ENCODE data around the gene WBP11.

WBP11 gene

DNA sequence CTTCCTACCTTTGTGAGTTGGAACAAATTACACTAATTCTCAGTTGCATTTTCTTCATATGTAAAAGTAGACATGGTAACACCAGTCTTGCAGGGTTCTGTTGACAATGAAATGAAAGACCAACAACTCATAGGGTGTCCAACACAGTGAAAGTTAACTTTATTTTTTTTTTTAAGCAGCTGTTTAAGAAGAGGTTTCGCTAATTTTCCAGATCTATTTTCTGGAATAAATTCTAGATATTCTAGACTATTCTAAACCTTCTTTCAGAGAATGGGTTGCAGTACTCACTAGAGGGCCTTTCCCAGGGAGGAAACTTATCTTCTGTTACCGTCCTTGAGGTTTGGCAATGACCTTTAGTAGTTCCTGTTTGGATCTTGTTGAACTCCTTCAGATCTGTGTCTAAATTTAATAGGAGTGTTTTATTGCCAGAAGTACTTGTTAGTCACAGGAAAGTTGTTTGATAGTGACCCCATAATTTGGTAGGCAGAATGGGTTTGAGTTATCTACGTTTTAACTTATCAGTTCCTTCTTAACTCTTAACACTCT, 42.8 kb upstream of the WBP11 start:
- TF ChIP-seq MYC (IDR thresholded peaks at IDR 0.05; ENCODE audit: low read depth, low read length) = no peak
- TF ChIP-seq, protein P1, sequence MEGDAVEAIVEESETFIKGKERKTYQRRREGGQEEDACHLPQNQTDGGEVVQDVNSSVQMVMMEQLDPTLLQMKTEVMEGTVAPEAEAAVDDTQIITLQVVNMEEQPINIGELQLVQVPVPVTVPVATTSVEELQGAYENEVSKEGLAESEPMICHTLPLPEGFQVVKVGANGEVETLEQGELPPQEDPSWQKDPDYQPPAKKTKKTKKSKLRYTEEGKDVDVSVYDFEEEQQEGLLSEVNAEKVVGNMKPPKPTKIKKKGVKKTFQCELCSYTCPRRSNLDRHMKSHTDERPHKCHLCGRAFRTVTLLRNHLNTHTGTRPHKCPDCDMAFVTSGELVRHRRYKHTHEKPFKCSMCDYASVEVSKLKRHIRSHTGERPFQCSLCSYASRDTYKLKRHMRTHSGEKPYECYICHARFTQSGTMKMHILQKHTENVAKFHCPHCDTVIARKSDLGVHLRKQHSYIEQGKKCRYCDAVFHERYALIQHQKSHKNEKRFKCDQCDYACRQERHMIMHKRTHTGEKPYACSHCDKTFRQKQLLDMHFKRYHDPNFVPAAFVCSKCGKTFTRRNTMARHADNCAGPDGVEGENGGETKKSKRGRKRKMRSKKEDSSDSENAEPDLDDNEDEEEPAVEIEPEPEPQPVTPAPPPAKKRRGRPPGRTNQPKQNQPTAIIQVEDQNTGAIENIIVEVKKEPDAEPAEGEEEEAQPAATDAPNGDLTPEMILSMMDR (IDR thresholded peaks at IDR 0.05; ENCODE audit: low read depth, low read length) = no peak
- TF ChIP-seq, protein P2, sequence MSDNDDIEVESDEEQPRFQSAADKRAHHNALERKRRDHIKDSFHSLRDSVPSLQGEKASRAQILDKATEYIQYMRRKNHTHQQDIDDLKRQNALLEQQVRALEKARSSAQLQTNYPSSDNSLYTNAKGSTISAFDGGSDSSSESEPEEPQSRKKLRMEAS (IDR thresholded peaks at IDR 0.05; ENCODE audit: low read depth, low read length) = no peak
- no peak overlapping the region for H3K4me3 ChIP-seq (ENCODE audit: low read depth, low read length)
- DNase-seq (ENCODE audit: low read depth) = peak; percentile 55

DNA sequence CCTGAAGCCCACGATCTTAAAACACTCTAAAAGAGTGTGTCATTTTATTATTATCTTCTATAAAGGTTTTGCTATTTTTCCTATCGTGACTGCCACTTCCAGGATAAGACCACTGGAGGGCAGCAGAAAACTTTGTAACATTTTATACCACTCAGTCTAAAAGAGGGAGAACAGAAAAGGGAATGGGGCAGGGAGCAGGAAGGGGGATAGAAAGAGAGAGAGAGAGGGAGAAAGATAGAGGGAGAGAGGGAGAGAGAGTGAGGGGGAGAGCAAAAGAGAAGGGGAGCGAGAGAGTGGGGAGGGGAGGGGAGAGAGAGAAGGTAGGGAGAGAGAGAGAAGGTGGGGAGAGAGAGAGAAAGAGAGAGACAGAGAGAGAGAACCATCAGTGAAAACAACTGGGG, 42.1 kb upstream of the WBP11 start:
- DNase-seq (ENCODE audit: low read depth) = peak; percentile 59
- no peak overlapping the region for H3K4me3 ChIP-seq (ENCODE audit: low read depth, low read length)
- no peak for TF ChIP-seq MYC (IDR thresholded peaks at IDR 0.05; ENCODE audit: low read depth, low read length)
- TF ChIP-seq, protein P1 (IDR thresholded peaks at IDR 0.05; ENCODE audit: low read depth, low read length) = peak; percentile 64

DNA sequence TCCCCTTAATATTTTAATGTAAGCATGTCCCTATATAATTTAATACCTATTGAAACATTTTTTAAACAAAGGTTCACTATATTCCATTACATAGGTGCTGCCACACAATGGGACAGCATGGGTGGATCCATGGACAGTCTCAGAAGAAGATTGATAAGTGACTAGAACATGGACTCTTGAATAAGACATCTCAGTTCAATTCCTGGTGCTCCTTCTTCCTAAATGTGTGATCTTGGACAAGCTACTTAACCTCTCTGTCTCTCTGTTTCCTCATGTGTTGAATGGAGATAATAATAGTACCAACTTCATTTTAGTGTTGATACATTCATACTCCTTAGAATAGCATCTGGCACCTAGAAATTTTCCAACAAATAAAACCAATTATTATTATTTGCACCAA, 41.1 kb upstream of the WBP11 start:
- TF ChIP-seq, protein P1 (IDR thresholded peaks at IDR 0.05; ENCODE audit: low read depth, low read length) = no peak
- TF ChIP-seq, protein P2 (IDR thresholded peaks at IDR 0.05; ENCODE audit: low read depth, low read length) = no peak
- TF ChIP-seq MYC (IDR thresholded peaks at IDR 0.05; ENCODE audit: low read depth, low read length) (no peak), POLR2A (IDR thresholded peaks at IDR 0.05; ENCODE audit: extremely low read depth, insufficient read length) (no peak)
- no peak for DNase-seq (ENCODE audit: low read depth)
- no peak overlapping the region for H3K4me3 ChIP-seq (ENCODE audit: low read depth, low read length)

DNA sequence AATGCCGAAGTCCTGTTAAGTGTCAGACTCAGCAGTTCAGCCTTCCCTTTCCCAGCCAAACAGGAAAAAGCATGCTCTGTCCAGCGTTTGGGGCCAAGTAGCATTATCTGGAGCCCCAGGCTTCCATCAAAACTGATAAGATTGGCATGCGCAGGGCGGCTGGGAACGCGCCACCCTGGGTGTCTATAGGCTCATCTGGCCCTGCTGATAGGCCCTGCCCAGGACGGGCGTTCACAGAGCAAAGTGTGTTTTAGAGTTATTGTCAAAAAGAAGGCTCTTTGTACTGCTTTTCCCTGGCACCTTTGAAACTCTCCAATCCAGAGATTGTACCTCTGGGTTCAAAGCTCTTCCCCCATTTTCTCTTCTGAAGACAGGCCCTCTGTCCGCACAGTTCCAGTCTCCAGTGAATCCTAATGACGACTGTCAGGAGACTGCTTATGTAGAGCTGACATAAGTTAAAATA, 40.2 kb upstream of the WBP11 start, which contains the start of gene ART4:
Gene ART4, minus strand, starts transcription at position 102 of the 463 bp plus-strand sequence. CDS start 413 bp downstream, outside the sequence.
- no peak for TF ChIP-seq MYC (IDR thresholded peaks at IDR 0.05; ENCODE audit: low read depth, low read length)
- TF ChIP-seq POLR2A (IDR thresholded peaks at IDR 0.05; ENCODE audit: extremely low read depth, insufficient read length) = no peak
- TF ChIP-seq, protein P1 (IDR thresholded peaks at IDR 0.05; ENCODE audit: low read depth, low read length) = no peak
- TF ChIP-seq, protein P2 (IDR thresholded peaks at IDR 0.05; ENCODE audit: low read depth, low read length) = no peak
- no peak for DNase-seq (ENCODE audit: low read depth)
- no peak within 1 kb of the TSS for H3K4me3 ChIP-seq (ENCODE audit: low read depth, low read length)

DNA sequence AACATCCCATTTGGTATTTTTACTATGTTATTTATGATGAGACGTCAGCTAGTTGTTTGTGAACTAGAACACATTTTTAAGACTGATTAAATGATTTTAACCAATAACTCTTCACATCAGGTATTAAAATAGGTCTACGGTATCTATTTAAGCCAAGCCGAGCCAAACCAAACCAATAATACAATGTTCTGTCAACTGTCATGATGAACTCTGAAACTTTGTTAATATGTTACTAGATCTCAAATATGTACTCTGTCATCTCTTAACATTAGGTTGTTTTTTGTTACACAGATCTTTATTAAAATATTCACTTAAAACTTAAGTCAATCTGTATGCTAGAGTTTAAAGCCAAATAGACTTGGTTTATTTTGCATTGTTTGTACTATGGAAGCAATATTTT, 39.0 kb upstream of the WBP11 start:
- TF ChIP-seq MYC (IDR thresholded peaks at IDR 0.05; ENCODE audit: low read depth, low read length) (no peak), POLR2A (IDR thresholded peaks at IDR 0.05; ENCODE audit: extremely low read depth, insufficient read length) (no peak)
- TF ChIP-seq, protein P1 (IDR thresholded peaks at IDR 0.05; ENCODE audit: low read depth, low read length) = no peak
- TF ChIP-seq, protein P2 (IDR thresholded peaks at IDR 0.05; ENCODE audit: low read depth, low read length) = no peak
- no peak overlapping the region for H3K4me3 ChIP-seq (ENCODE audit: low read depth, low read length)
- DNase-seq (ENCODE audit: low read depth) = no peak

DNA sequence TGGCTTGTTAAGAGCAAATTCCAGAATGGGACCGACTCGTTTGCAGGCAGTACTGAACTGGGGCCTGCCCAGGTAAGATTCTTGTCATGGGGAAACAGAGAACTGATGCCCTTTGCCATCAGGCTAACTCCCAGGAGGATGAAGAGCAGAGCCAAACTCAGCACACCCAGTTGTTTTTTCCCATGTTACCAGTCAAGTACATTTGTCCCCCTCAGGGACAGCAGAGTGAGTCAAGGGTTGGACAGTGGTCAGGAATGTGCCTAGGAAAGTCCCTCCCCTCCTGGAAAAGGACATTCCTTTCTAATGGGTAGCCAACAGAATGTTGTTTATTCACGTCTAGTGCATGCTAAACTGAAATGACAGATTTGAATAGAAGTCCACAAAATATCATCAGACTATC, 38.5 kb upstream of the WBP11 start:
- TF ChIP-seq POLR2A (IDR thresholded peaks at IDR 0.05; ENCODE audit: extremely low read depth, insufficient read length) = no peak
- no peak for DNase-seq (ENCODE audit: low read depth)

More for the DNA sequence above, 38.5 kb upstream of the WBP11 start:
- H3K4me3 ChIP-seq (ENCODE audit: low read depth, low read length) = no peak overlapping the region

Data from NB4 (cell line).